ENCODE results near the gene MINPP1.

DNA sequence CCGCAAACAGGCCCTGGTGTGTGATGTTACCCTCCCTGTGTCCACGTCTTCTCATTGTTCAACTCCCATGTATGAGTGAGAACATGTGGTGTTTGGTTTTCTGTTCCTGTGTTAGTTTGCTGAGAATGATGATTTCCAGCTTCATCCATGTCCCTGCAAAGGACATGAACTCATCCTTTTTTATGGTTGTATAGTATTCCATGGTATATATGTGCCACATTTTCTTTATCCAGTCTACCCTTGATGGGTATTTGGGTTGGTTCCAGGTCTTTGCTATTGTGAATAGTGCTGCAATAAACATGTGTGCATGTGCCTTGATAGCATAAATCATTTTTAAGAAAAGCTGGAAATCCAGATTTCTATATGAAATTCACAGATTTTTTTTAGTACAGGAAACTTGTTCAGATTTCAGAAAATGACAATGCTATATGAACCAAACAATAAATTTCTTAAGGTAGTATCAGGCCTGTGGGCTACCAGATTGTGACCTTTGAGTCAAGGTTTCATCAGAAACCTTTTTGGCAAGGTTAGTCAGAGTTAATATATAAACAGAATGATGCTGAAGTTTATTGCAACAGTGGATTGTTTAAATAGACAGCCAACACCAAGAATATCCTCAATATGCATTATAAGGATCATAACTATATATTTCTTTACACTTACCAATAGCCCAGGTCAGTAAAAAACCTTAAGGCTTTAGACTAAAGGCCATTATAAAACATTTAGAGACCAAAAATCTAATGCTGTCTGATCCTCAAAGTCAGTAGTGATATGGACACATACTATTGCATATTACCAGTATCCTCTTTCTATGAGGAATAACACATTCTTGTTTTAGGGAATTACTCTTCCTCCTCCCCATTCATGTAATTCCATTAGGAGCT is 86.3 kb downstream of the MINPP1 start:
- TF ChIP-seq RAD21 (IDR thresholded peaks at IDR 0.05; ENCODE audit: low read length) = no peak
- TF ChIP-seq SMC3 (IDR thresholded peaks at IDR 0.05; ENCODE audit: low read depth, low read length) = no peak
- no peak for TF ChIP-seq JUND (IDR thresholded peaks at IDR 0.05)
- TF ChIP-seq, protein P1, sequence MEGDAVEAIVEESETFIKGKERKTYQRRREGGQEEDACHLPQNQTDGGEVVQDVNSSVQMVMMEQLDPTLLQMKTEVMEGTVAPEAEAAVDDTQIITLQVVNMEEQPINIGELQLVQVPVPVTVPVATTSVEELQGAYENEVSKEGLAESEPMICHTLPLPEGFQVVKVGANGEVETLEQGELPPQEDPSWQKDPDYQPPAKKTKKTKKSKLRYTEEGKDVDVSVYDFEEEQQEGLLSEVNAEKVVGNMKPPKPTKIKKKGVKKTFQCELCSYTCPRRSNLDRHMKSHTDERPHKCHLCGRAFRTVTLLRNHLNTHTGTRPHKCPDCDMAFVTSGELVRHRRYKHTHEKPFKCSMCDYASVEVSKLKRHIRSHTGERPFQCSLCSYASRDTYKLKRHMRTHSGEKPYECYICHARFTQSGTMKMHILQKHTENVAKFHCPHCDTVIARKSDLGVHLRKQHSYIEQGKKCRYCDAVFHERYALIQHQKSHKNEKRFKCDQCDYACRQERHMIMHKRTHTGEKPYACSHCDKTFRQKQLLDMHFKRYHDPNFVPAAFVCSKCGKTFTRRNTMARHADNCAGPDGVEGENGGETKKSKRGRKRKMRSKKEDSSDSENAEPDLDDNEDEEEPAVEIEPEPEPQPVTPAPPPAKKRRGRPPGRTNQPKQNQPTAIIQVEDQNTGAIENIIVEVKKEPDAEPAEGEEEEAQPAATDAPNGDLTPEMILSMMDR (IDR thresholded peaks at IDR 0.05) = no peak
- TF ChIP-seq, protein P2, sequence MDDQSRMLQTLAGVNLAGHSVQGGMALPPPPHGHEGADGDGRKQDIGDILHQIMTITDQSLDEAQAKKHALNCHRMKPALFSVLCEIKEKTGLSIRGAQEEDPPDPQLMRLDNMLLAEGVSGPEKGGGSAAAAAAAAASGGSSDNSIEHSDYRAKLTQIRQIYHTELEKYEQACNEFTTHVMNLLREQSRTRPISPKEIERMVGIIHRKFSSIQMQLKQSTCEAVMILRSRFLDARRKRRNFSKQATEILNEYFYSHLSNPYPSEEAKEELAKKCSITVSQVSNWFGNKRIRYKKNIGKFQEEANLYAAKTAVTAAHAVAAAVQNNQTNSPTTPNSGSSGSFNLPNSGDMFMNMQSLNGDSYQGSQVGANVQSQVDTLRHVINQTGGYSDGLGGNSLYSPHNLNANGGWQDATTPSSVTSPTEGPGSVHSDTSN (IDR thresholded peaks at IDR 0.05) = no peak
- TF ChIP-seq POLR2AphosphoS5 (IDR thresholded peaks at IDR 0.05; ENCODE audit: low read depth, low read length) = no peak
- TF ChIP-seq YY1 (IDR thresholded peaks at IDR 0.05; ENCODE audit: low read depth) = no peak
- TF ChIP-seq, protein P3, sequence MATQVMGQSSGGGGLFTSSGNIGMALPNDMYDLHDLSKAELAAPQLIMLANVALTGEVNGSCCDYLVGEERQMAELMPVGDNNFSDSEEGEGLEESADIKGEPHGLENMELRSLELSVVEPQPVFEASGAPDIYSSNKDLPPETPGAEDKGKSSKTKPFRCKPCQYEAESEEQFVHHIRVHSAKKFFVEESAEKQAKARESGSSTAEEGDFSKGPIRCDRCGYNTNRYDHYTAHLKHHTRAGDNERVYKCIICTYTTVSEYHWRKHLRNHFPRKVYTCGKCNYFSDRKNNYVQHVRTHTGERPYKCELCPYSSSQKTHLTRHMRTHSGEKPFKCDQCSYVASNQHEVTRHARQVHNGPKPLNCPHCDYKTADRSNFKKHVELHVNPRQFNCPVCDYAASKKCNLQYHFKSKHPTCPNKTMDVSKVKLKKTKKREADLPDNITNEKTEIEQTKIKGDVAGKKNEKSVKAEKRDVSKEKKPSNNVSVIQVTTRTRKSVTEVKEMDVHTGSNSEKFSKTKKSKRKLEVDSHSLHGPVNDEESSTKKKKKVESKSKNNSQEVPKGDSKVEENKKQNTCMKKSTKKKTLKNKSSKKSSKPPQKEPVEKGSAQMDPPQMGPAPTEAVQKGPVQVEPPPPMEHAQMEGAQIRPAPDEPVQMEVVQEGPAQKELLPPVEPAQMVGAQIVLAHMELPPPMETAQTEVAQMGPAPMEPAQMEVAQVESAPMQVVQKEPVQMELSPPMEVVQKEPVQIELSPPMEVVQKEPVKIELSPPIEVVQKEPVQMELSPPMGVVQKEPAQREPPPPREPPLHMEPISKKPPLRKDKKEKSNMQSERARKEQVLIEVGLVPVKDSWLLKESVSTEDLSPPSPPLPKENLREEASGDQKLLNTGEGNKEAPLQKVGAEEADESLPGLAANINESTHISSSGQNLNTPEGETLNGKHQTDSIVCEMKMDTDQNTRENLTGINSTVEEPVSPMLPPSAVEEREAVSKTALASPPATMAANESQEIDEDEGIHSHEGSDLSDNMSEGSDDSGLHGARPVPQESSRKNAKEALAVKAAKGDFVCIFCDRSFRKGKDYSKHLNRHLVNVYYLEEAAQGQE (IDR thresholded peaks at IDR 0.05; ENCODE audit: low read depth, low read length) = no peak

All from SK-N-SH (cell line).